ENCODE results near the gene GMEB2. TPM values are rescaled to one million over a fixed set of nuclear protein-coding genes. Genes with fewer than 3 reads are reported as not detected.
A peak's percentile ranks its signal among the peaks of the same experiment; 100 is the strongest.
"Not testable (repeated sequence)": the region's sequence is repeated elsewhere in the genome, so short reads cannot be mapped to it uniquely, and the experiment has no call there.

Gene GMEB2
- total RNA-seq, 2 experiments from 2014 or later = 14.0 to 14.1 TPM

DNA sequence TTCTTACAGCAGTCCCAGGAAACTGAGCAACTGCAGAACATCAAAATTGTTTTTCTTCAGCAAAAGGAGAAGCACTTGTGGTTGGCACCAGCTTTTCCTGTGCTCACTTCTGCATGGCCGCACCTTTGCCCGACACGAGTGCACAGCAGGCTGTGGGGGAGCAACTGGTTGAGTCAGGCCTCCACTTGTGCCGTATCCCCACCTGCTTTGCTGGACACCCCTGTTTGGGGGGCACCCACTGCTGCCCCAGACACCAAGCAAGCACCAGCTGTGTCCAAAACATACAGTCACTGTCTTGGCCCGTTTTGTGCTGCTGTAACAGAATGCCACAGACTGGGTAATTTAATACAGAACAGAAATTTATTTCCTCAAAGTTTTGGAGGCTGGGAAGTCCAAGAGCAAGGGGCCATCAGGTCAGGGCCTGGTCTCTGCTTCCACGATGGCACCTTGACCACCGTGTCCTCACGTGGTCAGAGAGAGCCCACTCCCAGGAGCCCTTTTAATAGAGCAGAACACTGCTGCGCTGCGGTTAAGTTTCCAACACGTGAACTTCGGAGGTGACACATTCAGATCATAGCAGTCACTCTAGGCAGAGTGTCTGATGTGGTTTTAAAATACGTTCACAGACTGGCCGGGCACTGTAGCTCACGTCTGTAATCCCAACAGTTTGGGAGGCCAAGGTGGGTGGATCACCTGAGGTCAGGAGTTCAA lies 8.7 kb upstream of the GMEB2 start:
- no peaks in the 10 kb centered on the region for H3K36me3 Mint-ChIP-seq (ENCODE audit: low read depth)
- ChIA-PET POLR2A (interaction anchor here (1.0 kb wide), 1 partner anchor 8 kb away, joined by 4 read pairs; the partner anchor contains the start of gene GMEB2), CTCF (no interaction called here)
- DNase-seq (peak; percentile 88), ATAC-seq (peak; percentile 77)
- H3K27ac Mint-ChIP-seq = peak overlapping the region; percentile 84
- intact Hi-C loops (cut with DNase I, micrococcal nuclease) = loop anchor here (1.0 to 10.0 kb wide), 4 partner anchors 8 to 711 kb away; partner anchors contain the start of genes GMEB2 (in 2 of the 2), DIDO1 (in 1 of the 2), PTK6 (in 1 of the 2) and SAMD10 (in 1 of the 2)
- peak overlapping the region; percentile 35 for H3K4me3 Mint-ChIP-seq
- H3K9me3 Mint-ChIP-seq (ENCODE audit: low read depth) = no peaks in the 10 kb centered on the region
- H3K4me1 Mint-ChIP-seq = peaks cover 69% of the 10 kb centered on the region
- no peaks in the 10 kb centered on the region for H3K27me3 Mint-ChIP-seq

DNA sequence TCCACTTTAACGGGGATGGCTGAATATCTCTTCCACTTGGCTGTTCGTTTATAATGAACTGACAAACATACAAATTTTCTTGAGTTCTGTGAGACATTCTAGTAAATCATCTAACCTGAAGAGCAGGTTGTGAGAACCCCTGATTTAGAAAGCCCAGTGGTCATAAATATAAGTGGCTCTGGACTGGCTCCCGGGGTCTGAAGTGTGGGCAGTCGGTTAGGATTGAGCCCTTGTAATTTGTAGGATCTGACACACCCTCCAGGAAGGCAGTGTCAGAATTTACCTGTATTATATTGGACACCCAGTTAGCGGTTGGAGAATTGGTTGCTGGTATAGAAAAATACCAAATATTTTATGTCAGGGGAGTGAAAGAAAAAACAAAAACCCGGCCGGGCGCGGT lies 6.8 kb upstream of the GMEB2 start:
- Mint-ChIP-seq H3K27ac (peak overlapping the region; percentile 13), H3K4me1 (peaks cover 68% of the 10 kb centered on the region), H3K36me3 (ENCODE audit: low read depth) (peaks cover 11% of the 10 kb centered on the region), H3K4me3 (no peak overlapping the region), H3K27me3 (no peaks in the 10 kb centered on the region), H3K9me3 (ENCODE audit: low read depth) (no peaks in the 10 kb centered on the region)
- ATAC-seq = no peak
- CTCF ChIA-PET = interaction anchor here (0.7 to 1.1 kb wide), 2 partner anchors 57 to 102 kb away, joined by 3 read pairs; partner anchors contain the start of gene LIME1
- intact Hi-C loops (cut with DNase I, micrococcal nuclease) = loop anchor here (2.0 to 10.0 kb wide), 2 partner anchors 345 to 709 kb away; partner anchors contain the start of genes DIDO1 (in 1 of the 2) and SAMD10 (in 1 of the 2)
- POLR2A ChIA-PET = no interaction called here
- no peak for DNase-seq

DNA sequence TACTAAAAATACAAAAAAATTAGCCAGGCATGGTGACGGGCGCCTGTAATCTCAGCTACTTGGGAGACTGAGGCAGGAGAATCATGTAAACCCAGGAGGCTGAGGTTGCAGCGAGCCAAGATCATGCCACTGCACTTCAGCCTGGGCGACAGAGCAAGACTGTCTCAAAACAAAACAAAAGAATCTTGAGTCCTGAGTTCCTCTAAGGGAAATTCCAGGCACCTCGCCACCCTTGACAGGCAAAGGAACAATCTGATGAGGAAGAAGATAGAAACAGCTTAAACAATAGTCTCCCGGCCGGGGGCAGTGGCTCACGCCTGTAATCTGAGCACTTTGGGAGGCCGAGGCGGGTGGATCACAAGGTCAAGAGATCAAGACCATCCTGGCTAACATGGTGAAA lies 4.5 kb upstream of the GMEB2 start:
- H3K9me3 Mint-ChIP-seq (ENCODE audit: low read depth); H3K4me3 Mint-ChIP-seq; POLR2A ChIA-PET; DNase-seq; H3K27me3 Mint-ChIP-seq; ATAC-seq: not testable (repeated sequence)
- Mint-ChIP-seq H3K4me1 (peaks cover 56% of the 10 kb centered on the region), H3K36me3 (ENCODE audit: low read depth) (peaks cover 18% of the 10 kb centered on the region), H3K27ac (peak overlapping the region; percentile 42)
- CTCF ChIA-PET = interaction anchor here (0.7 to 1.1 kb wide), 2 partner anchors 10 to 76 kb away, joined by 3 to 4 read pairs; no protein-coding TSS in a partner anchor
- intact Hi-C loops (cut with DNase I, micrococcal nuclease) = loop anchor here in 1 of 2 experiments (10.0 kb wide), 1 partner anchor 707 kb away; the partner anchor contains the start of gene DIDO1

DNA sequence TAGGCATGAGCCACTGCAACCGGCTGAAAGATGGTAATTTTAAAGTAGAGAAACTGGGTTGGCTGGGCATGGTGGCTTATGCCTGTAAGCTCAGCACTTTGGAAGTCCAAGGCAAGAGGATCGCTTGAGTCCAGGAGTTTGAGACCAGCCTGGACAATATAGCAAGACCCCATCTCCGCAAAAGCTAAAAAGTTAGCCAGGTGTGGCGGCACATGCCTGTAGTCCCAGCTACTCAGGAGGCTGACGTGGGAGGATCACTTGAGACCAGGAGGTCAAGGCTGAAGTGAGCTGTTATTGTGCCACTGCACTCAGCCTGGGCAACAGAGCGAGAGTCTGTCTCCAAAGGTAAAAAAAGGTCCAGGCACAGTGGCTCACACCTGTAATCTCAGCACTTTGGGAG lies 4.1 kb upstream of the GMEB2 start:
- ATAC-seq; H3K4me3 Mint-ChIP-seq; DNase-seq; POLR2A ChIA-PET; H3K9me3 Mint-ChIP-seq (ENCODE audit: low read depth); H3K27me3 Mint-ChIP-seq; H3K27ac Mint-ChIP-seq: not testable (repeated sequence)
- intact Hi-C loops (cut with DNase I, micrococcal nuclease) = loop anchor here in 1 of 2 experiments (10.0 kb wide), 1 partner anchor 706 kb away; the partner anchor contains the start of gene DIDO1
- CTCF ChIA-PET = interaction anchor here (0.7 kb wide), 1 partner anchor 11 kb away, joined by 4 read pairs; no protein-coding TSS in a partner anchor
- Mint-ChIP-seq H3K4me1 (peaks cover 56% of the 10 kb centered on the region), H3K36me3 (ENCODE audit: low read depth) (peaks cover 18% of the 10 kb centered on the region)

DNA sequence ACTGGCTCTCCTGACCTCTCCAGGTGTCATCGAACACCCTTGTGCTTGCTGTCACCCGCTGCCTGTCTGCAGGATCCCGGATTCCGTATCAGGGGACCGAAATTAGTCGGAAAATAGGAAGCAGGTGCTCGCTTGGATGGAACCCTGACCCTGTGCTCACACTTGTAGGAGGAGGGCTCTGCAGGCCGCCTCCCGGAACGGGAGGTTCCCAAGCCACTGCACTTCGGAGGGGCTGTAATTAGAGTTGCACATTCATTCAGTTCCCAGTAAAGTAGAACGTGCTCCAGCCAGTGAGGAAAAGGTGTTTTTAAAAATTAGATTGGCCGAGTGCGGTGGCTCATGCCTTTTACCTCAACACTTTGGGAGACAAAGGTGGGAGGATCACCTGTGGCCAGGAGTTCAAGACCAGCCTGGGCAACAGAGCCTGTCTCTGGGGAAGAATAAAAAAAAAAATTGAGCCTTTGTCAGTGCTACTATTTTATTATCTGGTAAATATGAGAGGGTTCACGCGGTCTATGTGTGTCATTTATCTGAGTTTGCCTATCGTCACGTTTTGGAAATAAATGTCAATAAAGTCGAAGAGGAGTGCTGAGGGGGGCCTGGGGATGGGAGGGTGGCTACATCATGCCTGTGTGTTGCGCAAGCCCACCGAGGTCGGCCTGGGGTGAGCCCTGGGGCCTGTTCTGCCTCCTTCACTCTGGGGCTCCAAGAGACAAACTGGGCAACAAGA lies 1.5 kb upstream of the GMEB2 start:
- intact Hi-C loops (cut with DNase I, micrococcal nuclease) = loop anchor here (1.0 to 5.0 kb wide), 4 partner anchors 11 to 701 kb away; partner anchors contain the start of genes DIDO1 (in 1 of the 2) and UCKL1 (in 1 of the 2)
- Mint-ChIP-seq H3K4me3 (peak overlapping the region; percentile 87), H3K27ac (peak overlapping the region; percentile 97), H3K9me3 (ENCODE audit: low read depth) (no peaks in the 10 kb centered on the region), H3K4me1 (peaks cover 43% of the 10 kb centered on the region), H3K36me3 (ENCODE audit: low read depth) (peaks cover 23% of the 10 kb centered on the region), H3K27me3 (no peaks in the 10 kb centered on the region)
- CTCF ChIA-PET = interaction anchor here (1.2 kb wide), 1 partner anchor 14 kb away, joined by 5 read pairs; no protein-coding TSS in a partner anchor
- ATAC-seq (peak; percentile 63), DNase-seq (peak; percentile 83)
- POLR2A ChIA-PET = interaction anchor here (0.6 to 1.5 kb wide), 2 partner anchors 29 to 312 kb away, joined by 3 to 6 read pairs; partner anchors contain the start of gene RTEL1

DNA sequence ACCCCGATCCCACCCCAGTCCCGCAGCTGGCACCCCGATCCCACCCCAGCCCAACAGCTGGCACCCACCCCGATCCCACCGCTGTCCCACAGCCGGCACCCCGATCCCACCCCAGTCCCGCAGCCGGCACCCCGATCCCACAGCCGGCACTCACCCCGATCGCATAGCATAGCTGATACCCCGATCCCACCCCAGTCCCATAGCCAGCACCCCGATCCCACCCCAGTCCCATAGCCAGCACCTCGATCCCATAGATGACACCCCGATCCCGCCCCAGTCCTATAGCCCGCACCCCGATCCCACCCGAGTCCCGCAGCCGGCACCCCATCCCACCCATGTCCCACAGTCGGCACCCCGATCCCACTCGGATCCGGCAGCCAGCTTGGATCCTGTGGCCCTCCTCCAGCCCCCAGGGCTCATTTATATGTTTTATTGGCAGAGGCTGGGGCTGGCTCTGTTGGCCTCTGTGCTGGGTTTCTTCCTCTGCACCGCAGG lies 897 bp upstream of the GMEB2 start:
- ChIA-PET POLR2A (interaction anchor here (0.6 to 1.5 kb wide), 3 partner anchors 8 to 312 kb away, joined by 3 to 6 read pairs (median 4); partner anchors contain the start of gene RTEL1), CTCF (interaction anchor here (0.5 kb wide), 1 partner anchor 11 kb away, joined by 3 read pairs; no protein-coding TSS in a partner anchor)
- no peaks in the 10 kb centered on the region for H3K9me3 Mint-ChIP-seq (ENCODE audit: low read depth)
- H3K4me3 Mint-ChIP-seq = peak overlapping the region; percentile 87
- H3K27ac Mint-ChIP-seq = peak overlapping the region; percentile 97
- intact Hi-C loops (cut with DNase I, micrococcal nuclease) = loop anchor here (1.0 to 5.0 kb wide), 19 partner anchors 8 to 831 kb away; partner anchors contain the start of genes ARFGAP1 (in 1 of the 2), ARFRP1 (in 1 of the 2), DIDO1 (in 1 of the 2) and DNAJC5 (in 1 of the 2)
- H3K27me3 Mint-ChIP-seq = no peaks in the 10 kb centered on the region
- H3K4me1 Mint-ChIP-seq = peaks cover 40% of the 10 kb centered on the region
- peaks cover 24% of the 10 kb centered on the region for H3K36me3 Mint-ChIP-seq (ENCODE audit: low read depth)
- ATAC-seq (peak; percentile 16), DNase-seq (no peak)

DNA sequence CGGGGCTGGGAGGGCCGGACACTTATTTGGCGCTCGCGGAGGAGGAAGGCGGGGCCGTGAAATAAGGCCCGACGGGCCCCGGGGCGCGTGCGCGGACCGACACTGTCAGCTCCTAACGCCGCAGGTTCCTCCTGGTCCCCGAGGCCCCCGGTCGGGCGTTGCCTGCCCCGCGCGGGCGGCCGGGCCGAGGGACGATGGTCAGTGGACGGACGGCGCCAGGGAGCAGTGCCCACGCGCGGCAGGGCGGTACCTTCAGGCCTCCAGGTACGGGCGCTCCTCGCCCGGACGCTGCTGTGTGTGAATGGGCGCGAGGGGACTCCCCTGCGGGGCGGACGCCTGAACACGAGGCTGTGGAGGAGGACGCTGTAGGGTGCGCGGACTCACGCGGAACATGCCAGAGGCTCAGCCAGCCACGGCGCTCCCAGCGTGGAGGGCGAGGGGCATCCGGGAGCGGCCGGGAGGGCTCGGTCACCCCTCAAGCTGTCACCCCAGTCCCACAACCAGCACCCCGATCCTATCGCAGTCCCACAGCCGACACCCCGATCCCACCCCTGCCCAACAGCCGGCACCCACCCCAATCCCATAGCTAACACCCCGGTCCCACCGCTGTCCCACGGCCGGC lies 339 bp upstream of the GMEB2 start:
- ChIA-PET POLR2A (interaction anchor here (0.6 to 1.5 kb wide), 6 partner anchors 9 to 353 kb away, joined by 3 to 12 read pairs (median 4); partner anchors contain the start of genes PRPF6, RTEL1 and STMN3), CTCF (interaction anchor here (0.5 to 1.2 kb wide), 4 partner anchors 11 to 110 kb away, joined by 3 to 4 read pairs (median 3); partner anchors contain the start of gene LIME1)
- no peaks in the 10 kb centered on the region for H3K27me3 Mint-ChIP-seq
- no peaks in the 10 kb centered on the region for H3K9me3 Mint-ChIP-seq (ENCODE audit: low read depth)
- peak overlapping the region; percentile 87 for H3K4me3 Mint-ChIP-seq
- peaks cover 28% of the 10 kb centered on the region for H3K36me3 Mint-ChIP-seq (ENCODE audit: low read depth)
- peak overlapping the region; percentile 97 for H3K27ac Mint-ChIP-seq
- DNase-seq (peak; percentile 97), ATAC-seq (peak; percentile 77)
- intact Hi-C loops (cut with DNase I, micrococcal nuclease) = loop anchor here (1.0 to 5.0 kb wide), 18 partner anchors 8 to 830 kb away; partner anchors contain the start of genes ARFGAP1 (in 1 of the 2), ARFRP1 (in 1 of the 2), DIDO1 (in 1 of the 2) and DNAJC5 (in 1 of the 2)
- H3K4me1 Mint-ChIP-seq = peaks cover 39% of the 10 kb centered on the region

DNA sequence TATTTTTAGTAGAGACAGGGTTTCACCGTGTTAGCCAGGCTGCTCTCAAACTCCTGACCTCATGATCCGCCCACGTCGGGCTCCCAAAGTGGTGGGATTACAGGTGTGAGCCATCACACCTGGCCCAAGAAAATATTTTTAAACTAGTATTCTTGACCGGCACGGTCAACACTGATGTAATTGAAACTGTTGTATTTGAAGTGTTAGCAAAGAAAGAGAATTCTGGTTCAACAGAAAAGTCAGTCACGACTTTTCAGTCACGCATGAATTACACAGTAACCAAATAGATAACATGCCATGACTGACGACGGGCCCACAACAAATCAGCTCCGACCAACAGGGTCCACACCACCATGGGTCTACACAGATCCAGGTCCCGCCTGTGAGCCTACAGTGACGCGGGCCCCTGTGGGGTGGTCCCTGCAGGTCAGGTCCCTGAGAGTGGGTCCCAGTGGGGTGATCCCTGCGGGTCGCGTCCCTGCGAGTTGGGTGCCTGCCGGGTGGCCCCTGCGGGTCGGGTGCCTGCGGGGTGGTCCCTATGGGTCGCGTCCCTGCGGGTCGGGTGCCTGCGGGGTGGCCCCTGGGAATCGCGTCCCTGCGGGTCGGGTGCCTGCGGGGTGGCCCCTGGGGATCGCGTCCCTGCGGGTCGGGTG lies 1.0 kb downstream of the GMEB2 start:
- ChIA-PET POLR2A (interaction anchor here (1.4 kb wide), 1 partner anchor 11 kb away, joined by 3 read pairs; no protein-coding TSS in a partner anchor), CTCF (interaction anchor here (1.0 kb wide), 1 partner anchor 88 kb away, joined by 3 read pairs; no protein-coding TSS in a partner anchor)
- Mint-ChIP-seq H3K9me3 (ENCODE audit: low read depth) (no peaks in the 10 kb centered on the region), H3K4me3 (peak overlapping the region; percentile 79), H3K36me3 (ENCODE audit: low read depth) (peaks cover 30% of the 10 kb centered on the region), H3K27me3 (no peaks in the 10 kb centered on the region), H3K27ac (peak overlapping the region; percentile 94), H3K4me1 (peaks cover 33% of the 10 kb centered on the region)
- no peak for ATAC-seq
- DNase-seq = peak; percentile 53
- intact Hi-C loops (cut with DNase I, micrococcal nuclease) = loop anchor here (1.0 to 5.0 kb wide), 9 partner anchors 44 to 829 kb away; partner anchors contain the start of genes ARFGAP1 (in 1 of the 2), DIDO1 (in 1 of the 2), MRGBP (in 1 of the 2) and TCFL5 (in 1 of the 2)

DNA sequence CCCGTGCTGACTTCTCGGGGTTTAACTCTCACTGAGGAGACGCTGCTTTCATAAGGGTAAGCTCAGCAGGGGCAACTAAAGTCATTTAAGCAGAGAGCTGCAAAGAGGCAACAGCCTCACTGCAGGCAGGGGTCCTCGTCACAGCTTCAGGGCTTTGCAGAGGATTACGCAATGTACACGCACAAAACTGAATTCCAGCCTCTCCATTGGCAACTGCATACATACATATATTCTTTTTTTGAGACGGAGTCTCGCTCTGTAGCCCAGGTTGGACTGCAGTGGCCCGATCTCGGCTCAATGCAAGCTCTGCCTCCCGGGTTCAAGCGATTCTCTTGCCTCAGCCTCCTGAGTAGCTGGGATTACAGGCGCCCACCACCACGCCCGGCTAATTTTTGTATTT lies 2.4 kb downstream of the GMEB2 start:
- ATAC-seq = no peak
- H3K27ac Mint-ChIP-seq = no peak overlapping the region

More for the DNA sequence above, 2.4 kb downstream of the GMEB2 start:
- no peak for DNase-seq
- peaks cover 27% of the 10 kb centered on the region for H3K4me1 Mint-ChIP-seq
- POLR2A ChIA-PET = interaction anchor here (0.6 kb wide), 1 partner anchor 14 kb away, joined by 9 read pairs; no protein-coding TSS in a partner anchor
- peaks cover 25% of the 10 kb centered on the region for H3K36me3 Mint-ChIP-seq (ENCODE audit: low read depth)
- CTCF ChIA-PET = interaction anchor here (0.5 to 0.8 kb wide), 3 partner anchors 18 to 521 kb away, joined by 3 to 4 read pairs (median 3); partner anchors contain the start of gene C20orf204
- peak overlapping the region; percentile 15 for H3K4me3 Mint-ChIP-seq
- no peaks in the 10 kb centered on the region for H3K9me3 Mint-ChIP-seq (ENCODE audit: low read depth)
- no peaks in the 10 kb centered on the region for H3K27me3 Mint-ChIP-seq
- intact Hi-C loops (cut with DNase I, micrococcal nuclease) = no loop called here

All from activated CD4-positive, alpha-beta T cell treated with anti-CD3 and anti-CD28 coated beads for 36 hours (primary cell).